ENCODE results near the gene CNTN1. TPM values are rescaled to one million over a fixed set of nuclear protein-coding genes. Genes with fewer than 3 reads are reported as not detected.

Gene CNTN1
- total RNA-seq, 2 experiments from 2014 or later: not detected

DNA sequence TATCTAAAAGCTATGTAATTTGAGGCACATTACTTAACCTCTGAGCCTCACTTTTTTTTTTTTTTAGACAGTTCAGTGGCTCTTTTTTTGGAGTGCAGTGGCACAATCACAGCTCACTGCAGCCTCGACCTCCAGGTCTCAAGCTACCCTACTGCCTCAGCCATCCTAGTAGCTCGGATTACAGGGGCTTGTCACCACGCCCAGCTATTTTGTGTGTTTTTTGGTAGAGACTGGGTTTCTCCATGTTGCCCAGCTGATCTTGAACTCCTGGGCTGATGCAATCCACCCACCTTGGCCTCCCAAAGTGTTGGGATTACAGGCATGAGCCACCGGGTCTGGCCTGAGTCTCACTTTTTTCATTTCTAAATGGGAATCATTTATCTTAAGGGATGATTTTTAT is 303.9 kb downstream of the CNTN1 start:
- H3K27ac Mint-ChIP-seq: no peak overlapping the region
- H3K4me3 Mint-ChIP-seq: no peak overlapping the region
- H3K36me3 Mint-ChIP-seq (ENCODE audit: low read depth): no peaks in the 10 kb centered on the region
- H3K27me3 Mint-ChIP-seq (ENCODE audit: low read depth): no peaks in the 10 kb centered on the region
- CTCF ChIA-PET: no interaction called here
- no peaks in the 10 kb centered on the region for H3K4me1 Mint-ChIP-seq (ENCODE audit: low read depth)
- no peak for DNase-seq
- intact Hi-C loops (cut with micrococcal nuclease): no loop called here
- no peaks in the 10 kb centered on the region for H3K9me3 Mint-ChIP-seq

DNA sequence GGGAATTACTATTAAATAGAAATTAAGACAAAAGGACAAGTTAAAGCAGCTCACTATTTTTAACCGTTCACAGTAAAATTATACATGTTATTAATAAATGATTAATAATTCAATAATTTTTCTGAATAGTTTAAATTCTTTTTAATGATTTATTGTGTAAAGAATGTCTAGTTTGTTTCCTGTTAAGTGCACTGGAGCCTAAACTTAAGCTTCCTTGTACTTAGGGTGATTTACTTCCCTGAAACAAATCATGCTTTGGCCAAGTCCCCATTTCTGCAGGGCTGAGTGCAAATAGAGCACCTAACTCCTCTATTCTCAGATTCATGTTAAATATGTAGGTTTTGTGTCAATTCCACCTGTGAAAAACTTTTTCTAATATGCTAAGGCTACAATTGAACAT is 307.0 kb downstream of the CNTN1 start:
- no peak overlapping the region for H3K4me3 Mint-ChIP-seq
- no peaks in the 10 kb centered on the region for H3K27me3 Mint-ChIP-seq (ENCODE audit: low read depth)
- peaks cover 9% of the 10 kb centered on the region for H3K9me3 Mint-ChIP-seq
- CTCF ChIA-PET: no interaction called here
- H3K36me3 Mint-ChIP-seq (ENCODE audit: low read depth): no peaks in the 10 kb centered on the region
- no peaks in the 10 kb centered on the region for H3K4me1 Mint-ChIP-seq (ENCODE audit: low read depth)
- intact Hi-C loops (cut with micrococcal nuclease): no loop called here
- DNase-seq: no peak
- no peak overlapping the region for H3K27ac Mint-ChIP-seq

- DNase-seq: no peak
- Mint-ChIP-seq H3K27me3 (ENCODE audit: low read depth) (peaks cover 2% of the 10 kb centered on the region), H3K4me1 (ENCODE audit: low read depth) (no peaks in the 10 kb centered on the region), H3K27ac (no peak overlapping the region), H3K9me3 (peaks cover 27% of the 10 kb centered on the region), H3K4me3 (no peak overlapping the region), H3K36me3 (ENCODE audit: low read depth) (no peaks in the 10 kb centered on the region)
- CTCF ChIA-PET: no interaction called here
- intact Hi-C loops (cut with micrococcal nuclease): no loop called here
Measured at GRCh38 chr12:41008472-41008871, 316.2 kb downstream of the CNTN1 start.

DNA sequence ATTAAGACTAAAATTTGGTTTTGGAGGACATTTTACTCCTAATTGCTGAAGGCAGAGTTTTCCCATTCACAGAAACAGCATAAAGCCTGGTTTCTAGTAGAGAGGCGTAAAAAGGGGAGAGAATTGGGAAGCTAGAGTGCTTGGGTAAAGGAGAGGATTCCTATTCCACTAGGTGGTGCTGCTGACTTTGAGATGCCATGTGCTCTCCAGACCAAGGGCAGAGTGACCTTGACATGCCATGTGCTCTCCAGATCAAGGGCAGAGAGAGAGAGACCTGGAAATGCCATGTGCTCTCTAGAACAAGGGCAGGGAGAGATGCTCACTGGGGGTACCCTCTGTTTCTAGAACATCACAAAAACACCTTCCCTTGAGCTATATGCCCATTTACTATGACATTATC is 319.7 kb downstream of the CNTN1 start:
- Mint-ChIP-seq H3K27ac (no peak overlapping the region), H3K4me1 (ENCODE audit: low read depth) (no peaks in the 10 kb centered on the region), H3K27me3 (ENCODE audit: low read depth) (no peaks in the 10 kb centered on the region), H3K9me3 (peaks cover 15% of the 10 kb centered on the region), H3K36me3 (ENCODE audit: low read depth) (no peaks in the 10 kb centered on the region), H3K4me3 (no peak overlapping the region)
- CTCF ChIA-PET: no interaction called here
- no peak for DNase-seq
- intact Hi-C loops (cut with micrococcal nuclease): no loop called here

GRCh38 chr12:41013881-41014642 is 321.8 kb downstream of the CNTN1 start:
- no peak overlapping the region for H3K4me3 Mint-ChIP-seq
- no peaks in the 10 kb centered on the region for H3K27me3 Mint-ChIP-seq (ENCODE audit: low read depth)
- peaks cover 7% of the 10 kb centered on the region for H3K9me3 Mint-ChIP-seq
- intact Hi-C loops (cut with micrococcal nuclease): no loop called here
- no peaks in the 10 kb centered on the region for H3K36me3 Mint-ChIP-seq (ENCODE audit: low read depth)
- no peak for DNase-seq
- H3K4me1 Mint-ChIP-seq (ENCODE audit: low read depth): no peaks in the 10 kb centered on the region
- CTCF ChIA-PET: no interaction called here
- no peak overlapping the region for H3K27ac Mint-ChIP-seq

DNA sequence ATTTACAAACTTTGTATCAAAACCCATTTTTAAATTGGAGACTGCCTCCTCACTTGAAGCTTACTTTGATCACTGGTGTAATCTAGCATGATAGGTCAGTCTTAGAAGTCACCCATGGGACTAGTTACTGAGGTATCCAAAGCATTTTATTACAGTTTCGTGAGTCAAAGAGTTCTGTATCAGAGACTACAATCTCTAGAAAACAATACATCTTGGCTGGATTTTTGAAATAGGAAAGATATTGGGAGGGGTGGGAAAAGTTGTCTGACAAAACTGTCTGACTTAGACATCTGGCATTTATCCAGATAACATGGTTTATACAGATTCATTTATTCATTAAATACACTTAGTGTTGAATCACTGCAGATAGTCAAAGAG is 322.4 kb downstream of the CNTN1 start:
- H3K27me3 Mint-ChIP-seq (ENCODE audit: low read depth): no peaks in the 10 kb centered on the region
- no peak overlapping the region for H3K27ac Mint-ChIP-seq
- no peaks in the 10 kb centered on the region for H3K36me3 Mint-ChIP-seq (ENCODE audit: low read depth)
- H3K4me3 Mint-ChIP-seq: no peak overlapping the region
- intact Hi-C loops (cut with micrococcal nuclease): no loop called here
- no peaks in the 10 kb centered on the region for H3K4me1 Mint-ChIP-seq (ENCODE audit: low read depth)
- no peak for DNase-seq
- CTCF ChIA-PET: no interaction called here
- H3K9me3 Mint-ChIP-seq: peaks cover 7% of the 10 kb centered on the region

GRCh38 chr12:41018010-41018409 is 325.8 kb downstream of the CNTN1 start:
- Mint-ChIP-seq H3K27me3 (ENCODE audit: low read depth) (no peaks in the 10 kb centered on the region), H3K4me3 (no peak overlapping the region), H3K9me3 (no peaks in the 10 kb centered on the region), H3K4me1 (ENCODE audit: low read depth) (no peaks in the 10 kb centered on the region), H3K36me3 (ENCODE audit: low read depth) (no peaks in the 10 kb centered on the region), H3K27ac (no peak overlapping the region)
- no peak for DNase-seq
- intact Hi-C loops (cut with micrococcal nuclease): no loop called here
- CTCF ChIA-PET: no interaction called here

- no peaks in the 10 kb centered on the region for H3K27me3 Mint-ChIP-seq (ENCODE audit: low read depth)
- no peak overlapping the region for H3K27ac Mint-ChIP-seq
- CTCF ChIA-PET: no interaction called here
- H3K4me1 Mint-ChIP-seq (ENCODE audit: low read depth): no peaks in the 10 kb centered on the region
- intact Hi-C loops (cut with micrococcal nuclease): no loop called here
- no peaks in the 10 kb centered on the region for H3K9me3 Mint-ChIP-seq
- H3K4me3 Mint-ChIP-seq: no peak overlapping the region
- H3K36me3 Mint-ChIP-seq (ENCODE audit: low read depth): no peaks in the 10 kb centered on the region
- DNase-seq: no peak
Measured at GRCh38 chr12:41019461-41019860, 327.2 kb downstream of the CNTN1 start.

GRCh38 chr12:41023836-41024235 is 331.6 kb downstream of the CNTN1 start:
- Mint-ChIP-seq H3K27ac (no peak overlapping the region), H3K4me3 (no peak overlapping the region), H3K36me3 (ENCODE audit: low read depth) (no peaks in the 10 kb centered on the region), H3K9me3 (no peaks in the 10 kb centered on the region), H3K4me1 (ENCODE audit: low read depth) (no peaks in the 10 kb centered on the region), H3K27me3 (ENCODE audit: low read depth) (no peaks in the 10 kb centered on the region)
- DNase-seq: no peak
- CTCF ChIA-PET: no interaction called here
- intact Hi-C loops (cut with micrococcal nuclease): no loop called here

DNA sequence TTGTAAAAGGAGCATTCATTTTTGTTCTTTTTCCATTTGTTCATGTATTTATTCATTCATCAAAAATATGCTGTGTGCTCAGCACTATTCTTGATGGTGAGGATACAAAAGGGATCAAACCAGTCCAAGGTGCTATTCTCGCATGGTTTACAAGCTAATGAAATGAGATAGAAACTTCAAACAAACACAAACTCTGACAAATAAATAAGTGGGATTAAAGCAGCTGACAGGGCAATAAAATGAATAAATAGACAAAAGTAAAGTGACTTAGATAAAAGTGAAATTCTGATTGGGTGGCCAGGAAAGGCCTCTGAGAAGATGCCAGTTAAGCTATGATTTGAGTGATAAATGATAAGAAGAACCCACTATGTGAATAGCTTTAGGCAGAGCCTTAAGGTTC is 333.9 kb downstream of the CNTN1 start:
- no peaks in the 10 kb centered on the region for H3K36me3 Mint-ChIP-seq (ENCODE audit: low read depth)
- no peaks in the 10 kb centered on the region for H3K27me3 Mint-ChIP-seq (ENCODE audit: low read depth)
- intact Hi-C loops (cut with micrococcal nuclease): no loop called here
- H3K4me1 Mint-ChIP-seq (ENCODE audit: low read depth): no peaks in the 10 kb centered on the region
- DNase-seq: no peak
- CTCF ChIA-PET: no interaction called here
- no peak overlapping the region for H3K27ac Mint-ChIP-seq
- no peaks in the 10 kb centered on the region for H3K9me3 Mint-ChIP-seq
- H3K4me3 Mint-ChIP-seq: no peak overlapping the region

GRCh38 chr12:41032386-41032785 is 340.1 kb downstream of the CNTN1 start:
- no peak overlapping the region for H3K27ac Mint-ChIP-seq
- DNase-seq: no peak
- H3K27me3 Mint-ChIP-seq (ENCODE audit: low read depth): no peaks in the 10 kb centered on the region
- no peak overlapping the region for H3K4me3 Mint-ChIP-seq
- CTCF ChIA-PET: no interaction called here
- no peaks in the 10 kb centered on the region for H3K36me3 Mint-ChIP-seq (ENCODE audit: low read depth)
- H3K4me1 Mint-ChIP-seq (ENCODE audit: low read depth): no peaks in the 10 kb centered on the region
- no peaks in the 10 kb centered on the region for H3K9me3 Mint-ChIP-seq
- intact Hi-C loops (cut with micrococcal nuclease): no loop called here

DNA sequence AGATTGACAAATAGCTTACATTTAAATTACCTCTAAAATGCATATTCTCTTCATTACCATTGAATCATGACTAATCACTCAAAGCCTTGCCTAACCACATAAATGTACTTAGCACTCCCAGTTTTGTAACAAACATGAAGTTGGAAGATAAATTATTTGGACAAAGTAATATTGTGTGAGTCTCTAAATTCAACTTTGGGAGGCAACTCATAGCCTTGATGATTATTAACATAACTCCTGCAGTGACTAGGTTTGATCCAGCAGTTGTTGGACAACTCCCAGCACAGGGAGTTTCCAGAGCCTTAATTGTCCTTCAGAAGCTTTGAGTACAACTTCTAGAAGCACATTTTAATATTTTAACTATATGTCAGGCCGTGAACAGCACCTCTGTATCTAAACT is 342.4 kb downstream of the CNTN1 start:
- Mint-ChIP-seq H3K27ac (no peak overlapping the region), H3K36me3 (ENCODE audit: low read depth) (no peaks in the 10 kb centered on the region), H3K9me3 (no peaks in the 10 kb centered on the region), H3K4me1 (ENCODE audit: low read depth) (no peaks in the 10 kb centered on the region), H3K4me3 (no peak overlapping the region), H3K27me3 (ENCODE audit: low read depth) (no peaks in the 10 kb centered on the region)
- no peak for DNase-seq
- intact Hi-C loops (cut with micrococcal nuclease): no loop called here
- CTCF ChIA-PET: no interaction called here

DNA sequence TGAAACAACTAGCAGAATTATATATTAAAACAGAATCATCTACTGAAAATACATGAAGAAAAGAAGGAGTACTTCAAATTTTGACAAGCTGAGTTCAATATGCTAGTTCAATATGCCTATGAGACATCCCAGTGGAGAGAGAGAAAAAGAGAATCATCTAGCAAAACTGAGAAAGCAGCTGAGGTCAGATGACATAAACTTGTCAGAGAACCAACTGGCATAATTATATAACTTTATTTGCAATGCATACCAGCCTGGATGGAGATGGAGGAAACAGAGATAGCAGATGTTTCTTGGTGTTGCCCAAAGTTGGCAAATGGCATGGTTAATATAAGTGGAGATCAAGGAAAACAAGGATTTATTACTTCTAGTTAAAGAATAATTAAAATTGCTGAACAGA is 347.2 kb downstream of the CNTN1 start:
- H3K27me3 Mint-ChIP-seq (ENCODE audit: low read depth): no peaks in the 10 kb centered on the region
- intact Hi-C loops (cut with micrococcal nuclease): no loop called here
- CTCF ChIA-PET: no interaction called here
- no peaks in the 10 kb centered on the region for H3K4me1 Mint-ChIP-seq (ENCODE audit: low read depth)
- no peak overlapping the region for H3K4me3 Mint-ChIP-seq
- no peak overlapping the region for H3K27ac Mint-ChIP-seq
- H3K36me3 Mint-ChIP-seq (ENCODE audit: low read depth): peaks cover 1% of the 10 kb centered on the region
- DNase-seq: no peak
- H3K9me3 Mint-ChIP-seq: peaks cover 4% of the 10 kb centered on the region

DNA sequence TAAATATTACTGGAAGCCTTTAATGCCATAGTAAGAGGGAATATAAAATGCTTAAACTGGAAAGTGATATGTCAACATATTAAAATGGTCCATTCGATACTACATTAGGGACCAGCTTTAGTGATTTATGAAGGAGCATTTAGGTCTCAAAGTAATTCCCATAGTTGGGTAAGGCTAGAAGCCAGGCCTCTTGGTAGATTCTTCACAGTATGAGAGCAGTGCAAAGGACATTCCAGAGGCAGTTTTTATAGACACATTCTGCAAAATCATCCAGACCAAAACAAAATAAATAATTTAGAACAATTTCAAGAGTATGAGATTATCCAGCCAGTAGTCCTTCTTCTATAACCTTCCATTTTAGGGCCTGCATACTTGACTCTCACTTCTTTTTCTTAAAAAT is 353.3 kb downstream of the CNTN1 start:
- H3K36me3 Mint-ChIP-seq (ENCODE audit: low read depth): peaks cover 1% of the 10 kb centered on the region
- H3K4me1 Mint-ChIP-seq (ENCODE audit: low read depth): no peaks in the 10 kb centered on the region
- H3K9me3 Mint-ChIP-seq: peaks cover 4% of the 10 kb centered on the region
- CTCF ChIA-PET: no interaction called here
- no peak overlapping the region for H3K27ac Mint-ChIP-seq
- intact Hi-C loops (cut with micrococcal nuclease): no loop called here
- DNase-seq: no peak
- H3K27me3 Mint-ChIP-seq (ENCODE audit: low read depth): no peaks in the 10 kb centered on the region
- no peak overlapping the region for H3K4me3 Mint-ChIP-seq
